ENCODE data around the gene RGCC.

Gene RGCC

GRCh38 chr13:41505209-41505835, 48.0 kb downstream of the RGCC start:
- H3K4me1 Mint-ChIP-seq: peaks cover 39% of the 10 kb centered on the region
- no peak overlapping the region for H3K27ac Mint-ChIP-seq
- H3K9me3 Mint-ChIP-seq: peaks cover 12% of the 10 kb centered on the region
- no peaks in the 10 kb centered on the region for H3K27me3 Mint-ChIP-seq
- ATAC-seq (no peak), DNase-seq (no peak)
- H3K4me3 Mint-ChIP-seq: no peak overlapping the region
- H3K36me3 Mint-ChIP-seq (ENCODE audit: low read depth): peaks cover 10% of the 10 kb centered on the region

GRCh38 chr13:41506312-41506711, 49.0 kb downstream of the RGCC start:
- no peak overlapping the region for H3K4me3 Mint-ChIP-seq
- peaks cover 12% of the 10 kb centered on the region for H3K9me3 Mint-ChIP-seq
- no peak for ATAC-seq
- H3K4me1 Mint-ChIP-seq: peaks cover 29% of the 10 kb centered on the region
- peaks cover 10% of the 10 kb centered on the region for H3K36me3 Mint-ChIP-seq (ENCODE audit: low read depth)
- DNase-seq: no peak
- no peaks in the 10 kb centered on the region for H3K27me3 Mint-ChIP-seq
- no peak overlapping the region for H3K27ac Mint-ChIP-seq

GRCh38 chr13:41509971-41510370, 52.6 kb downstream of the RGCC start:
- Mint-ChIP-seq H3K36me3 (ENCODE audit: low read depth) (peaks cover 6% of the 10 kb centered on the region), H3K27me3 (no peaks in the 10 kb centered on the region), H3K27ac (no peak overlapping the region), H3K9me3 (peaks cover 4% of the 10 kb centered on the region), H3K4me1 (peaks cover 8% of the 10 kb centered on the region), H3K4me3 (no peak overlapping the region)
- DNase-seq (no peak), ATAC-seq (no peak)

GRCh38 chr13:41511827-41512226, 54.5 kb downstream of the RGCC start:
- H3K36me3 Mint-ChIP-seq (ENCODE audit: low read depth): no peaks in the 10 kb centered on the region
- H3K27me3 Mint-ChIP-seq: no peaks in the 10 kb centered on the region
- no peaks in the 10 kb centered on the region for H3K9me3 Mint-ChIP-seq

GRCh38 chr13:41512441-41512840, 55.1 kb downstream of the RGCC start:
- no peaks in the 10 kb centered on the region for H3K4me1 Mint-ChIP-seq
- H3K27me3 Mint-ChIP-seq: no peaks in the 10 kb centered on the region
- H3K36me3 Mint-ChIP-seq (ENCODE audit: low read depth): no peaks in the 10 kb centered on the region
- no peak overlapping the region for H3K27ac Mint-ChIP-seq
- H3K4me3 Mint-ChIP-seq: no peak overlapping the region
- no peak for ATAC-seq
- no peaks in the 10 kb centered on the region for H3K9me3 Mint-ChIP-seq
- DNase-seq: no peak

More at GRCh38 chr13:41511827-41512226, 54.5 kb downstream of the RGCC start:
- Mint-ChIP-seq H3K4me1 (no peaks in the 10 kb centered on the region), H3K27ac (no peak overlapping the region), H3K4me3 (no peak overlapping the region)
- DNase-seq (no peak), ATAC-seq (no peak)

- Mint-ChIP-seq H3K4me3 (no peak overlapping the region), H3K27ac (no peak overlapping the region), H3K9me3 (no peaks in the 10 kb centered on the region), H3K4me1 (no peaks in the 10 kb centered on the region), H3K36me3 (ENCODE audit: low read depth) (no peaks in the 10 kb centered on the region), H3K27me3 (no peaks in the 10 kb centered on the region)
- no peak for ATAC-seq
- DNase-seq: no peak
These were observed 56.2 kb downstream of the RGCC start for GRCh38 chr13:41513600-41513999.

GRCh38 chr13:41514853-41515395, 57.6 kb downstream of the RGCC start:
- Mint-ChIP-seq H3K27ac (no peak overlapping the region), H3K4me3 (no peak overlapping the region), H3K4me1 (no peaks in the 10 kb centered on the region), H3K36me3 (ENCODE audit: low read depth) (no peaks in the 10 kb centered on the region), H3K27me3 (no peaks in the 10 kb centered on the region), H3K9me3 (no peaks in the 10 kb centered on the region)
- ATAC-seq (no peak), DNase-seq (no peak)

GRCh38 chr13:41515491-41516139, 58.3 kb downstream of the RGCC start:
- no peak overlapping the region for H3K4me3 Mint-ChIP-seq
- DNase-seq: no peak
- H3K4me1 Mint-ChIP-seq: peaks cover 5% of the 10 kb centered on the region
- H3K27me3 Mint-ChIP-seq: no peaks in the 10 kb centered on the region
- H3K27ac Mint-ChIP-seq: no peak overlapping the region
- H3K9me3 Mint-ChIP-seq: no peaks in the 10 kb centered on the region
- H3K36me3 Mint-ChIP-seq (ENCODE audit: low read depth): no peaks in the 10 kb centered on the region
- no peak for ATAC-seq

- Mint-ChIP-seq H3K27ac (no peak overlapping the region), H3K36me3 (ENCODE audit: low read depth) (no peaks in the 10 kb centered on the region), H3K9me3 (no peaks in the 10 kb centered on the region), H3K4me3 (no peak overlapping the region), H3K4me1 (peaks cover 5% of the 10 kb centered on the region), H3K27me3 (no peaks in the 10 kb centered on the region)
- DNase-seq (no peak), ATAC-seq (no peak)
These were observed 58.8 kb downstream of the RGCC start for GRCh38 chr13:41516166-41516565.

- DNase-seq (no peak), ATAC-seq (no peak)
- Mint-ChIP-seq H3K27ac (no peak overlapping the region), H3K36me3 (ENCODE audit: low read depth) (no peaks in the 10 kb centered on the region), H3K4me3 (no peak overlapping the region), H3K27me3 (no peaks in the 10 kb centered on the region), H3K9me3 (no peaks in the 10 kb centered on the region), H3K4me1 (peaks cover 5% of the 10 kb centered on the region)
These were observed 59.4 kb downstream of the RGCC start for GRCh38 chr13:41516760-41517159.

GRCh38 chr13:41520016-41520659, 62.8 kb downstream of the RGCC start:
- Mint-ChIP-seq H3K4me1 (peaks cover 5% of the 10 kb centered on the region), H3K27me3 (no peaks in the 10 kb centered on the region), H3K4me3 (no peak overlapping the region), H3K27ac (no peak overlapping the region), H3K36me3 (ENCODE audit: low read depth) (no peaks in the 10 kb centered on the region), H3K9me3 (no peaks in the 10 kb centered on the region)
- ATAC-seq (peak; percentile 67), DNase-seq (no peak)

All from activated naive CD8-positive, alpha-beta T cell treated with anti-CD3 and anti-CD28 coated beads, Interleukin-2, amount 50 U/mL, for 24 hours (primary cell).